DOHH2 (cell line): ENCODE results near the gene STAG1.

Source experiments
- H3F3A ChIP-seq: fragments of 200-600 bp; sonication (generic), shearing (Covaris generic); 2 replicates; pipeline ENCODE4 v1.6.0; 2016; ENCODE audit warnings: antibody characterized with exemption, mild to moderate bottlenecking; ENCODE audit not compliant: control insufficient read depth, insufficient read depth
- H3K27ac ChIP-seq: fragments of 200-600 bp; sonication (generic); 2 replicates; pipeline ENCODE4 v1.5.1; 2014; ENCODE audit warnings: low read depth, mild to moderate bottlenecking, low read length, moderate library complexity
- H3K27me3 ChIP-seq: fragments of 200-600 bp; sonication (generic); 2 replicates; pipeline ENCODE4 v1.6.1; 2014; ENCODE audit warnings: mild to moderate bottlenecking, low read length, mixed read lengths; ENCODE audit not compliant: control insufficient read depth
- H3K36me3 ChIP-seq: fragments of 200-600 bp; sonication (generic); 2 replicates; pipeline ENCODE4 v1.6.1; 2014; ENCODE audit warnings: mild to moderate bottlenecking, low read length, moderate library complexity, mixed read lengths; ENCODE audit not compliant: control insufficient read depth
- H3K4me1 ChIP-seq: fragments of 200-600 bp; sonication (generic); 2 replicates; pipeline ENCODE4 v1.6.1; 2014; ENCODE audit warnings: mild to moderate bottlenecking, low read length, mixed read lengths; ENCODE audit not compliant: control insufficient read depth
- H3K4me2 ChIP-seq: fragments of 200-600 bp; sonication (generic); 2 replicates; pipeline ENCODE4 v1.6.0; 2014; ENCODE audit warnings: mild to moderate bottlenecking, low read length, moderate library complexity
- H3K4me3 ChIP-seq: fragments of 200-600 bp; sonication (generic); 2 replicates; pipeline ENCODE4 v1.5.1; 2014; ENCODE audit warnings: mild to moderate bottlenecking, low read length, mixed read lengths
- H3K79me2 ChIP-seq: fragments of 200-600 bp; sonication (generic); 2 replicates; pipeline ENCODE4 v1.6.1; 2014; ENCODE audit warnings: mild to moderate bottlenecking, low read length, mixed read lengths; ENCODE audit not compliant: control insufficient read depth
- H3K9me2 ChIP-seq: fragments of 200-600 bp; sonication (generic); replicated peaks from 2 replicates; pipeline ENCODE4 v1.6.1; 2014; ENCODE audit warnings: mild to moderate bottlenecking, low read length, mixed read lengths; ENCODE audit not compliant: control insufficient read depth
- H3K9me3 ChIP-seq: fragments of 200-600 bp; sonication (generic); 2 replicates; pipeline ENCODE4 v1.6.1; 2014; ENCODE audit warnings: antibody characterized with exemption, low read length, mixed read lengths; ENCODE audit not compliant: control insufficient read depth, insufficient read depth
- H4K20me1 ChIP-seq: fragments of 200-600 bp; sonication (generic); 2 replicates; pipeline ENCODE4 v1.6.0; 2014; ENCODE audit warnings: low read depth, mild to moderate bottlenecking, antibody characterized with exemption, low read length, moderate library complexity; ENCODE audit not compliant: control insufficient read depth, insufficient read depth
- EZH2phosphoT487 ChIP-seq: fragments of 200-600 bp; sonication (generic); IDR thresholded peaks from 2 replicates; pipeline ENCODE4 v1.6.1; 2017; ENCODE audit warnings: borderline replicate concordance, mild to moderate bottlenecking, antibody characterized with exemption, low read length, moderate library complexity, mixed read lengths
- TF ChIP-seq, protein P1 (sequence below): fragments of 200-600 bp; sonication (generic); IDR thresholded peaks from one replicate; pipeline ENCODE4 v1.5.1; 2014; ENCODE audit warnings: antibody characterized with exemption, mild to moderate bottlenecking, low read depth, low read length; ENCODE audit not compliant: poor library complexity, severe bottlenecking

The STAG1 gene

DNA sequence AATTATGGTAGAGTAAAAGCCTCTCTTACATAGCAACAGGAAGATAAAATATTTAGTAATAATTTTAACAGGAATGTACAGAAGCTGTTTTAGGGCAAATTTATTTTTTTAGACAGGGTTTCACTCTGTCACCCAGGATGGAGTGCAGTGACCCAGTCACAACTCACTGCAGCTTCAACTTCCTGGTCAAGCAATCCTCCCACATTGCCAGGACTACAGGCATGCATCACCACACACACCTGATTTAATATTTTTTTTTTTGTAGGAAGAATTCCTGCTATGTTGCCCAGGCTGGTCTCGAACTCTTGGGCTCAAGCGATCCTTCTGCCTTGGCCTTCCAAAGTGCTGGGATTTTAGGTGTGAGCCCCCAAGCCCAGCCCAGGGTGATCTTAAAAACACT is 440.9 kb downstream of the STAG1 start:
- Histone ChIP-seq H3F3A (0 out of 2 replicates have a peak, but pooled peaks cover 3% of the 10 kb centered on the region), H3K9me2 (no peaks in the 10 kb centered on the region), H3K9me3 (no peaks in the 10 kb centered on the region), H4K20me1 (no peaks in the 10 kb centered on the region), H3K4me1 (no peaks in the 10 kb centered on the region), H3K27ac (no peak overlapping the region), H3K27me3 (no peaks in the 10 kb centered on the region), H3K79me2 (no peaks in the 10 kb centered on the region), H3K4me3 (no peak overlapping the region), H3K4me2 (no peak overlapping the region), H3K36me3 (no peaks in the 10 kb centered on the region)
- TF ChIP-seq, protein P1, sequence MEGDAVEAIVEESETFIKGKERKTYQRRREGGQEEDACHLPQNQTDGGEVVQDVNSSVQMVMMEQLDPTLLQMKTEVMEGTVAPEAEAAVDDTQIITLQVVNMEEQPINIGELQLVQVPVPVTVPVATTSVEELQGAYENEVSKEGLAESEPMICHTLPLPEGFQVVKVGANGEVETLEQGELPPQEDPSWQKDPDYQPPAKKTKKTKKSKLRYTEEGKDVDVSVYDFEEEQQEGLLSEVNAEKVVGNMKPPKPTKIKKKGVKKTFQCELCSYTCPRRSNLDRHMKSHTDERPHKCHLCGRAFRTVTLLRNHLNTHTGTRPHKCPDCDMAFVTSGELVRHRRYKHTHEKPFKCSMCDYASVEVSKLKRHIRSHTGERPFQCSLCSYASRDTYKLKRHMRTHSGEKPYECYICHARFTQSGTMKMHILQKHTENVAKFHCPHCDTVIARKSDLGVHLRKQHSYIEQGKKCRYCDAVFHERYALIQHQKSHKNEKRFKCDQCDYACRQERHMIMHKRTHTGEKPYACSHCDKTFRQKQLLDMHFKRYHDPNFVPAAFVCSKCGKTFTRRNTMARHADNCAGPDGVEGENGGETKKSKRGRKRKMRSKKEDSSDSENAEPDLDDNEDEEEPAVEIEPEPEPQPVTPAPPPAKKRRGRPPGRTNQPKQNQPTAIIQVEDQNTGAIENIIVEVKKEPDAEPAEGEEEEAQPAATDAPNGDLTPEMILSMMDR: no peak
- TF ChIP-seq EZH2phosphoT487: no peak

DNA sequence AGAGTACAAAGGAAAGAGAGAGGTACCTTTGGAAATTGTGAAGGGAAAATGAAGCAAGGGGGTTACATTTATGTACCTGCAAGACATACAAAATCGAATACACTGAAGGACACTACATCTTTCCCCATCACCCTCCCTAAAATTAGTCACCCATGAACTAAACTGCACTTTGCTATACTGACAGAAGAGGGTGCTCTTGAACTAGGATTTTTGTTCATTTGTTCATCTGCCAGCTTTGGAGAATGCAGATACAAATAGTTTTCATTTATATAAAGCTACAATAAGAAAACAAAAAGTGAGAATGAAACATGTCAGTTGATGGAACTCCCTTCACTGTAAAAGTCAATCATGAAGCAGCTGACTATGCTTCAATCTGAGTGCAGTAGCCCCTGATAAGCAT is 446.3 kb downstream of the STAG1 start:
- Histone ChIP-seq H3K27me3 (no peaks in the 10 kb centered on the region), H3K27ac (no peak overlapping the region), H3K36me3 (peaks cover 7% of the 10 kb centered on the region), H3K9me2 (no peaks in the 10 kb centered on the region), H3F3A (no peaks in the 10 kb centered on the region), H3K79me2 (no peaks in the 10 kb centered on the region), H3K4me3 (no peak overlapping the region), H3K4me2 (no peak overlapping the region), H3K4me1 (peaks cover 6% of the 10 kb centered on the region), H3K9me3 (no peaks in the 10 kb centered on the region), H4K20me1 (no peaks in the 10 kb centered on the region)
- TF ChIP-seq, protein P1: peak; percentile 32
- no peak for TF ChIP-seq EZH2phosphoT487

DNA sequence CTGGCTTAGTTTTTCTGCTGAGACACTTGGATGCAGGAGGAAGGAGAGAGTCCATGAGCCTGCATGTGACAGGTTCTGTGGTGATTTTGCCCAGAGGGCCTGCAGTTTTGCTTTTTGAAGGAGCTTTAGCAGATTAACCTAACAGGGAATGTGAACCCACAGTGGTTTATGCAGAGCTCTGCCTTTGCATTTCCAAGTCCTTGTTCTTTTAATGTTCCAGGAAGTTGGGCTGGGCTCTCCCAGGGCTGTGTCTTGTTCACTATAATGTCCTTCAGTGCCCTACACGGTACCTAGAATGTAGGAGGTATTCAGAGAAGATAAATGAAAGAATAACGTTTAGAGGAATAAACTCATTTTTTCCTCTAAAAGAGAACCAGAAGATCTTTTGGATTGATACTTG is 451.7 kb downstream of the STAG1 start:
- TF ChIP-seq, protein P1: no peak
- H4K20me1 ChIP-seq: no peaks in the 10 kb centered on the region
- no peaks in the 10 kb centered on the region for H3F3A ChIP-seq
- H3K4me3 ChIP-seq: no peak overlapping the region
- no peak overlapping the region for H3K27ac ChIP-seq
- H3K4me1 ChIP-seq: no peaks in the 10 kb centered on the region
- no peaks in the 10 kb centered on the region for H3K27me3 ChIP-seq
- H3K9me3 ChIP-seq: no peaks in the 10 kb centered on the region
- H3K79me2 ChIP-seq: no peaks in the 10 kb centered on the region
- H3K9me2 ChIP-seq: no peaks in the 10 kb centered on the region
- H3K4me2 ChIP-seq: no peak overlapping the region
- peaks cover 47% of the 10 kb centered on the region for H3K36me3 ChIP-seq

DNA sequence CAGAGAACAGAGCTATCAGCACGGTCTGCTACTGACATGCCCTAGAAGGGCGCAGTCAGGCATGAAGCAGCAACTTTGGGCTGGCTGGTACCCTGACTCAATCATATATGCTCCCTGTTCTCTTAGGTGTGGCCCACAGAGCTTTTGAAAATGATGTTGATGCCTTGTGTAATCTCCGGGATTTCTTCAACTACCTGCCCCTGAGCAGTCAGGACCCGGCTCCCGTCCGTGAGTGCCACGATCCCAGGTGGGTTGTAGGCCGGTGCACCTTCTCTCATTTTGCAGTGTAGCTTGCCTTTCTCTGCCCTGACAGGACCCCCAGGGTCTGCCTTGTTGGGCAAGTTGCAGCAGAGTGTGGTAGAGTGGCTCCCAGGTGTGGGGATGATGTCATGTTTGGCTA is 454.4 kb downstream of the STAG1 start:
- Histone ChIP-seq H3K9me2 (no peaks in the 10 kb centered on the region), H3K27me3 (no peaks in the 10 kb centered on the region), H3K4me2 (no peak overlapping the region), H3K27ac (no peak overlapping the region), H3K9me3 (no peaks in the 10 kb centered on the region), H3K4me1 (peaks cover 9% of the 10 kb centered on the region), H3K36me3 (peaks cover 65% of the 10 kb centered on the region), H3F3A (no peaks in the 10 kb centered on the region), H3K79me2 (no peaks in the 10 kb centered on the region), H3K4me3 (no peak overlapping the region), H4K20me1 (no peaks in the 10 kb centered on the region)
- no peak for TF ChIP-seq EZH2phosphoT487
- TF ChIP-seq, protein P1: no peak
